Measurements from ENCODE around the gene GOLGB1.

The GOLGB1 gene

GRCh38 chr3:121670676-121671075 is 78.9 kb downstream of the GOLGB1 start:
- DNase-seq: no peak

- no peak for DNase-seq
Measured at GRCh38 chr3:121667333-121667732, 82.2 kb downstream of the GOLGB1 start.

- DNase-seq: no peak
Measured at GRCh38 chr3:121665488-121665887, 84.1 kb downstream of the GOLGB1 start.

GRCh38 chr3:121663171-121663847 is 86.2 kb downstream of the GOLGB1 start:
- DNase-seq: no peak

GRCh38 chr3:121662742-121663141 is 86.8 kb downstream of the GOLGB1 start:
- no peak for DNase-seq

GRCh38 chr3:121661376-121661775 is 88.2 kb downstream of the GOLGB1 start:
- no peak for DNase-seq

GRCh38 chr3:121660356-121661171 is 89.0 kb downstream of the GOLGB1 start, which contains the start of gene HCLS1:
Gene HCLS1, minus strand, starts transcription at chr3:121660903. Its CDS starts 2,556 bp downstream, at chr3:121658347.
- no peak for DNase-seq

- DNase-seq: no peak
Measured at GRCh38 chr3:121659586-121659985, 90.0 kb downstream of the GOLGB1 start.

- DNase-seq: no peak
Measured at GRCh38 chr3:121658716-121659435, 90.7 kb downstream of the GOLGB1 start.

- DNase-seq: no peak
Measured at GRCh38 chr3:121654493-121655385, 94.8 kb downstream of the GOLGB1 start.

GRCh38 chr3:121651684-121652083 is 97.9 kb downstream of the GOLGB1 start:
- no peak for DNase-seq

- no peak for DNase-seq
Measured at GRCh38 chr3:121649645-121650044, 99.9 kb downstream of the GOLGB1 start.

GRCh38 chr3:121648219-121648958 is 101.2 kb downstream of the GOLGB1 start:
- DNase-seq: no peak

- no peak for DNase-seq
Measured at GRCh38 chr3:121645054-121645453, 104.5 kb downstream of the GOLGB1 start.

GRCh38 chr3:121642601-121643314 is 106.8 kb downstream of the GOLGB1 start:
- no peak for DNase-seq

- DNase-seq: no peak
Measured at GRCh38 chr3:121641127-121641526, 108.4 kb downstream of the GOLGB1 start.

GRCh38 chr3:121637922-121638321 is 111.6 kb downstream of the GOLGB1 start:
- DNase-seq: no peak

GRCh38 chr3:121630355-121630754 is 119.2 kb downstream of the GOLGB1 start:
- no peak for DNase-seq

GRCh38 chr3:121629601-121630000 is 119.9 kb downstream of the GOLGB1 start:
- DNase-seq: no peak

- no peak for DNase-seq
Measured at GRCh38 chr3:121627622-121628021, 121.9 kb downstream of the GOLGB1 start.

GRCh38 chr3:121627211-121627610 is 122.3 kb downstream of the GOLGB1 start:
- no peak for DNase-seq

Data from NCI-H1092 (cell line).